Gastroesophageal sphincter (tissue), 4 donors: Measurements from ENCODE around the gene CFL1. TPM values are rescaled to one million over a fixed set of nuclear protein-coding genes. Genes with fewer than 3 reads are reported as not detected.

ENCODE experiments used
- ATAC-seq: fragments of 150-250 bp; one replicate; pipeline ENCODE4 v1.9.1; 2016; ENCODE audit warnings: mild to moderate bottlenecking, moderate library complexity
- H3K27ac ChIP-seq, 4 donors: fragments of 200-600 bp; sonication (generic) in 3 of 4; 1 replicate in 3 of 4; 2 replicates in 1 of 4; pipeline ENCODE4 v1.5.1; 2016 to 2019
- H3K27me3 ChIP-seq: fragments of 200-600 bp; sonication (generic); one replicate; pipeline ENCODE4 v1.5.1; 2019
- H3K36me3 ChIP-seq, 2 donors: fragments of 200-600 bp; sonication (generic); one replicate each; pipeline ENCODE4 v1.5.1; 2019; ENCODE audit warnings: control low read depth in 1 of 2
- H3K4me1 ChIP-seq, 3 donors: fragments of 200-600 bp; sonication (generic); 1 replicate in 2 of 3; 2 replicates in 1 of 3; pipeline ENCODE4 v1.5.1; 2016 to 2019; ENCODE audit warnings: control low read depth in 2 of 3
- H3K4me3 ChIP-seq, 2 donors: fragments of 200-600 bp; sonication (generic); one replicate each; pipeline ENCODE4 v1.5.1; 2019; ENCODE audit warnings: mild to moderate bottlenecking in 1 of 2, moderate library complexity in 1 of 2
- H3K9me3 ChIP-seq, 3 donors: fragments of 200-600 bp; sonication (generic); one replicate each; pipeline ENCODE4 v1.5.1; 2017 to 2019; ENCODE audit warnings: control low read depth in 2 of 3
- EP300 ChIP-seq: sonication (generic); formaldehyde crosslinking; IDR thresholded peaks from one replicate; pipeline ENCODE4 v1.6.1; 2017; ENCODE audit warnings: antibody characterized with exemption, mild to moderate bottlenecking
- POLR2A ChIP-seq, 2 donors: fragments of 450-650 bp; IDR thresholded peaks; one replicate each; pipeline ENCODE4 v1.6.1; 2017; ENCODE audit warnings: antibody characterized with exemption in 2 of 2, mild to moderate bottlenecking in 2 of 2, moderate library complexity in 1 of 2
- POLR2AphosphoS5 ChIP-seq: sonication (generic); formaldehyde crosslinking; IDR thresholded peaks from one replicate; pipeline ENCODE4 v1.6.1; 2017; ENCODE audit warnings: antibody characterized with exemption
- WGBS, 2 donors: methylation state at CpG; one replicate each; pipeline ENCODE4 v1.1.5; 2018; ENCODE audit warnings: low coverage in 1 of 2; 5-methylcytosine and 5-hydroxymethylcytosine counted together
- total RNA-seq, 4 donors: library from RNA; depleted of rRNA; stranded (reverse); fragments of >200 nt; gene quantifications; one replicate each; pipeline ENCODE4 v1.1.0, GENCODE V29; 2016
- TF ChIP-seq, protein P1 (sequence below), 4 experiments: fragments of 200-600 bp in 2 of 4; fragments of 450-650 bp in 2 of 4; sonication (generic) in 1 of 4; IDR thresholded peaks; one replicate each; pipeline ENCODE4 v1.5.1; 2017 to 2019; ENCODE audit warnings: antibody characterized with exemption in 4 of 4, mild to moderate bottlenecking in 2 of 4, moderate library complexity in 2 of 4

CFL1 gene
- total RNA-seq, 4 donors from 2014 or later: 559 to 895 (median 639) TPM

DNA sequence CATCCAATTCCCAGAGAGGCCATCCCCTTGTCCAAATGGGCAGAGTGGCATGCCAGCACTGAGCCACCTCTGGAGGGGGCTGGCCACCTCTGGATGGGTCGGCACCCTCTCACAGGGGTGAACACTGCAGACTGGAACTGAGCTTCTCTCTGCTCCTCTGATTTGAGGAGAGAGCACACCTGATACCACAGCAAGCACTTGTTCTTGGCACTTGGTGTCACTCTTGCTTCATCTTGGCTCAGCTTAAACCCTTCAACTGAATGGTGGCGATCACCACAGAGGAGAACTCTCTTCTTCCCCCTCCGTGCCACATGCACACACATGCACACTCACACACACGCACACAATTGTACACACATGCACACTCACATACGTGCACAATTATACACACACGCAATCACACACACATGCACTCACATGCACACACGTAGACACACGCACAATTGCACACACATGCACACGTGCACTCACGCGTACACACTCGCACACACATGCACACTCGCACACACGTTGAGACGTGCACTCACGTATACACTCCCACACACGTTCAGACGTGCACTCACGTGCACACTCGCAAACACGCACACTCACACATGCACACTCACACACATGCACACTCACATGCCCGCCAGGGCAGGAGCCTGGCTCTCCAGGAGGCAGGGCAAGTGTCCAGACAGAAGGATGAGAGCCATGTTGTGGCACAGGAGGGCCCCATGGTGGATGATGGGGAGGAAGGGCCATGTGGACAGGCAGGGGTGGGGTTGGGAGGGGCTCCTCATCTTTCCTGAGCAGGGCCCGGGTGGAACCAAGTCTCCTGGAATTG is 47.7 kb downstream of the CFL1 start:
- Histone ChIP-seq H3K9me3 (no peaks in the 10 kb centered on the region), H3K36me3 (peaks cover 0 to 6% of the 10 kb centered on the region in 2 donors), H3K4me1 (peaks cover 0 to 4% (median 0%) of the 10 kb centered on the region in 3 donors), H3K27ac (no peak overlapping the region), H3K4me3 (no peak overlapping the region), H3K27me3 (peaks cover 13% of the 10 kb centered on the region)
- 21 to 78% methylated on average over 4 to 7 of the region's 23 CpGs for WGBS, 2 donors
- TF ChIP-seq, protein P1, sequence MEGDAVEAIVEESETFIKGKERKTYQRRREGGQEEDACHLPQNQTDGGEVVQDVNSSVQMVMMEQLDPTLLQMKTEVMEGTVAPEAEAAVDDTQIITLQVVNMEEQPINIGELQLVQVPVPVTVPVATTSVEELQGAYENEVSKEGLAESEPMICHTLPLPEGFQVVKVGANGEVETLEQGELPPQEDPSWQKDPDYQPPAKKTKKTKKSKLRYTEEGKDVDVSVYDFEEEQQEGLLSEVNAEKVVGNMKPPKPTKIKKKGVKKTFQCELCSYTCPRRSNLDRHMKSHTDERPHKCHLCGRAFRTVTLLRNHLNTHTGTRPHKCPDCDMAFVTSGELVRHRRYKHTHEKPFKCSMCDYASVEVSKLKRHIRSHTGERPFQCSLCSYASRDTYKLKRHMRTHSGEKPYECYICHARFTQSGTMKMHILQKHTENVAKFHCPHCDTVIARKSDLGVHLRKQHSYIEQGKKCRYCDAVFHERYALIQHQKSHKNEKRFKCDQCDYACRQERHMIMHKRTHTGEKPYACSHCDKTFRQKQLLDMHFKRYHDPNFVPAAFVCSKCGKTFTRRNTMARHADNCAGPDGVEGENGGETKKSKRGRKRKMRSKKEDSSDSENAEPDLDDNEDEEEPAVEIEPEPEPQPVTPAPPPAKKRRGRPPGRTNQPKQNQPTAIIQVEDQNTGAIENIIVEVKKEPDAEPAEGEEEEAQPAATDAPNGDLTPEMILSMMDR (IDR thresholded peaks at IDR 0.05): no peak
- TF ChIP-seq EP300 (no peak), POLR2A (IDR thresholded peaks at IDR 0.05) (no peak), POLR2AphosphoS5 (no peak)
- ATAC-seq: no peak

DNA sequence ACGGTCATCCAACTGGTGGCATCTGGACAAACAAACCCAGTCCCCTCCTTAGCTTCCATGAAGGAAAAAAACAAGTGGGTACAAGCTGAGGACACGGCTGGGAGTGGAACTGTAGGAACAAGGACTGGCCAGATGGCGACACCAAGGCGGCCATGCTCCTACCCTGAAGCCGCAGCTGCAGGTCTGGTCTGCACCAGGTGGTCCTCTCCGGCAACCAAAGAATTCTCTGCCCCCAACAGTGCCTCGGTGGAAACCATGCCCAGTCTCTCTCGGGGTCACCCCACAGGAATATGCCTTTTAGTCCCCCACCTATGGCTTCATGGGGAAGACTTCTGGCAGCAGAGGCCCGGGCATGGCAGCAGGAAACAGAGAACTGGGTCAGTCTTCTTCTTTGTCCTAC is 48.5 kb downstream of the CFL1 start:
- H3K9me3 ChIP-seq: no peaks in the 10 kb centered on the region
- ATAC-seq: no peak
- H3K27me3 ChIP-seq: peaks cover 20% of the 10 kb centered on the region
- no peaks in the 10 kb centered on the region for H3K4me1 ChIP-seq
- H3K36me3 ChIP-seq: no peaks in the 10 kb centered on the region
- no peak overlapping the region for H3K27ac ChIP-seq
- 93% methylated on average over 5 of the region's 9 CpGs; no CpG with 5 or more reads in 1 of the 2 donors for WGBS, 2 donors
- H3K4me3 ChIP-seq: no peak overlapping the region
- no peak for TF ChIP-seq POLR2A (IDR thresholded peaks at IDR 0.05)
- TF ChIP-seq EP300: no peak
- TF ChIP-seq, protein P1 (IDR thresholded peaks at IDR 0.05): no peak
- no peak for TF ChIP-seq POLR2AphosphoS5

DNA sequence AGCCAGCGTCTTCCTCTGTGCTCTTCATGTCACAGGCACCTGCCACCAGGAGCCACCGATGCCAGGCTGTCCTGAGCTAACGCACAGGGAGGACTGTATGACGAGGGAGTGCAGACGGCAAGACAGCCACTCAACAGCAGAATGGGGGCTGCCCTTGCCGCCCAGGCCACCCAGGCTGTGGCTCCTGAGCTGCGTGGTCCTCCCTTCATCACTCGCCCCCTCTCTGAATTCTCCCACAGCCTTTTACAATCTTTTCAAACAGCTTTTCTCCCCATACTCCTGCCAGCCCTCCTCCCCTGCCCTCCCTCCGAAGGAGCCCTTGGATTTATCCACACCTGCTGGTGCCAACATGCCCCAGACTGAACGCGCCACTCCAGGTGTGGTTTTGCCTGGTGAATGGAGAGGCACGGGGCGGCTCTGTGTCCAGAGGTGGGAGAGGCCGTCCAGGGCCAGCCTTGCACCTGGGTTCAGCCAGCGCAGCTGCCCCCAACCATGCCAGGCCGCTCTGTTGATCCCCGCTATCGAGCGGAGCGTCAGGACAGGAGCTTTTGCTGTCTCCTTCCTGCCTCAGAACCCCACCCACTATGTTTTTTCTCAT is 49.1 kb downstream of the CFL1 start:
- Histone ChIP-seq H3K27me3 (peaks cover 27% of the 10 kb centered on the region), H3K27ac (no peak overlapping the region), H3K4me1 (no peaks in the 10 kb centered on the region), H3K36me3 (no peaks in the 10 kb centered on the region), H3K4me3 (no peak overlapping the region), H3K9me3 (no peaks in the 10 kb centered on the region)
- no peak for ATAC-seq
- 63% methylated on average over 6 of the region's 20 CpGs; no CpG with 5 or more reads in 1 of the 2 donors for WGBS, 2 donors
- TF ChIP-seq POLR2A (IDR thresholded peaks at IDR 0.05) (no peak), POLR2AphosphoS5 (no peak)
- TF ChIP-seq, protein P1 (IDR thresholded peaks at IDR 0.05): no peak

DNA sequence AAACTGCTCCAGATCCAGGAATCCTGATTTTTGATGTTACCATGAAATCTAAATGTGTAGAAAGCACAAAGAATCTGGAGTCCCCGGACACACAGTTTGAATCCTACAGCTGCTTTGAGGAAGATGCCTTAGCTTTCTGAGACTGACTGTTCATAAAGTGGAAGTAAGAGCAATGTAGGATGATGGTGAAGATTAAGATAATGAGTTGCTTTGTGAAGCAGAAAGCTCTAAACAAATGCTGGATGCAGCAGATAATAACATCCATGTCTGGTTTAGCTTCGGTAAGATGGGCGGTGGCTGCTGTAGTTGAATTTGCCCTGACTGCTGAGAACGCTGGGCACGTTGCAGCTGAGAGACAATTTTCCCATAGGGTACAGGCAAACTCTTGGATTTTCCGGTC is 51.0 kb downstream of the CFL1 start:
- H3K4me3 ChIP-seq: no peak overlapping the region
- no peaks in the 10 kb centered on the region for H3K4me1 ChIP-seq
- no peaks in the 10 kb centered on the region for H3K9me3 ChIP-seq
- no peak overlapping the region for H3K27ac ChIP-seq
- H3K36me3 ChIP-seq: no peaks in the 10 kb centered on the region
- no peak for ATAC-seq
- peaks cover 45% of the 10 kb centered on the region for H3K27me3 ChIP-seq
- no peak for TF ChIP-seq EP300
- TF ChIP-seq POLR2A (IDR thresholded peaks at IDR 0.05): no peak
- TF ChIP-seq, protein P1 (IDR thresholded peaks at IDR 0.05): no peak
- TF ChIP-seq POLR2AphosphoS5: no peak
- 20 to 66% methylated on average over 1 to 6 of the region's 6 CpGs for WGBS, 2 donors

Other genes with a start within 250 kb of the CFL1 start
- gene MAP3K11, start 244.0 kb downstream of the CFL1 start, total RNA-seq: 10 to 100 TPM; 20.5 to 35.3 (median 28.0) TPM
- 10 to 100 TPM; 15.9 to 40.1 (median 19.3) TPM for gene PCNX3, start 242.4 kb downstream of the CFL1 start, total RNA-seq
- gene SIPA1, start 220.1 kb downstream of the CFL1 start, total RNA-seq: 10 to 100 TPM; 32.9 to 45.0 (median 38.3) TPM
- 10 to 100 TPM; 47.3 to 78.8 (median 63.9) TPM for gene RELA, start 195.3 kb downstream of the CFL1 start, total RNA-seq
- gene KAT5, start 145.9 kb downstream of the CFL1 start, total RNA-seq: 10 to 100 TPM; 49.7 to 84.9 (median 81.6) TPM
- gene RNASEH2C, start 137.4 kb downstream of the CFL1 start, total RNA-seq: 100 to 1,000 TPM in 2 of 4 donors, 10 to 100 TPM in 2; 69.0 to 196 (median 96.3) TPM
- 10 to 100 TPM; 11.2 to 23.4 (median 15.7) TPM for gene AP5B1, start 77.2 kb downstream of the CFL1 start, total RNA-seq
- gene OVOL1, start 71.1 kb downstream of the CFL1 start, total RNA-seq: under 1 TPM in 1 of 4 donors, not detected in 3; 0.62 TPM
- gene SNX32, start 24.2 kb downstream of the CFL1 start, total RNA-seq: under 1 TPM in 1 of 4 donors, not detected in 3; 0.13 TPM
- gene MUS81, start 2.3 kb upstream of the CFL1 start, total RNA-seq: 10 to 100 TPM; 37.2 to 71.7 (median 60.8) TPM
- gene EFEMP2, start 14.6 kb upstream of the CFL1 start, total RNA-seq: 10 to 100 TPM; 55.6 to 92.8 (median 81.2) TPM
- gene CTSW, start 21.7 kb upstream of the CFL1 start, total RNA-seq: 1 to 10 TPM in 1 of 4 donors, under 1 TPM in 2, not detected in 1; 0.52 to 3.6 (median 0.94) TPM
- gene FIBP, start 30.3 kb upstream of the CFL1 start, total RNA-seq: 10 to 100 TPM; 35.2 to 62.3 (median 54.6) TPM
- gene CCDC85B, start 32.5 kb upstream of the CFL1 start, total RNA-seq: 100 to 1,000 TPM in 1 of 4 donors, 10 to 100 TPM in 3; 68.7 to 111 (median 77.7) TPM
- 10 to 100 TPM in 1 of 4 donors, 1 to 10 TPM in 3; 1.4 to 24.9 (median 4.1) TPM for gene FOSL1, start 42.2 kb upstream of the CFL1 start, total RNA-seq
- 10 to 100 TPM; 19.4 to 38.4 (median 33.3) TPM for gene C11orf68, start 60.9 kb upstream of the CFL1 start, total RNA-seq
- 100 to 1,000 TPM in 2 of 4 donors, 10 to 100 TPM in 2; 80.2 to 118 (median 98.8) TPM for gene DRAP1, start 61.2 kb upstream of the CFL1 start, total RNA-seq
- not detected for gene TSGA10IP, start 87.3 kb upstream of the CFL1 start, total RNA-seq
- gene SART1, start 103.6 kb upstream of the CFL1 start, total RNA-seq: 10 to 100 TPM; 32.3 to 96.1 (median 39.7) TPM
- gene EIF1AD, start 144.0 kb upstream of the CFL1 start, total RNA-seq: 10 to 100 TPM; 29.3 to 35.0 (median 30.7) TPM
- gene BANF1, start 144.3 kb upstream of the CFL1 start, total RNA-seq: 10 to 100 TPM; 35.9 to 61.2 (median 43.4) TPM
- 1 to 10 TPM in 1 of 4 donors, not detected in 3; 1.7 TPM for gene CST6, start 153.8 kb upstream of the CFL1 start, total RNA-seq
- gene CATSPER1, start 168.3 kb upstream of the CFL1 start, total RNA-seq: under 1 TPM in 1 of 4 donors, not detected in 3; 0.12 TPM
- gene GAL3ST3, start 191.0 kb upstream of the CFL1 start, total RNA-seq: 1 to 10 TPM; 1.2 to 7.8 (median 2.2) TPM
- gene SF3B2, start 194.2 kb upstream of the CFL1 start, total RNA-seq: 100 to 1,000 TPM; 113 to 179 (median 160) TPM
- gene PACS1, start 212.1 kb upstream of the CFL1 start, total RNA-seq: 10 to 100 TPM; 32.7 to 81.8 (median 38.2) TPM